Adrenal gland (tissue), 5 donors: ENCODE measurements around the gene DMAC2.

Experiments
- POLR2A ChIP-seq, 2 donors: fragments of 450-650 bp; IDR thresholded peaks; one replicate each; pipeline ENCODE4 v1.6.1; 2017; ENCODE audit warnings: antibody characterized with exemption in 2 of 2, mild to moderate bottlenecking in 2 of 2, moderate library complexity in 1 of 2
- TF ChIP-seq, protein P1 (sequence below), 6 experiments: fragments of 450-650 bp in 4 of 6; fragments of 200-600 bp in 2 of 6; sonication (generic) in 1 of 6; IDR thresholded peaks; 1 replicate in 5 of 6; 2 replicates in 1 of 6; pipeline versions ENCODE4 v1.5.1 to v1.8.0; 2016 to 2021; ENCODE audit warnings: antibody characterized with exemption in 6 of 6, mild to moderate bottlenecking in 2 of 6, moderate library complexity in 1 of 6
- donor health status: DM: no; HTN: no; CAD: no.

DNA sequence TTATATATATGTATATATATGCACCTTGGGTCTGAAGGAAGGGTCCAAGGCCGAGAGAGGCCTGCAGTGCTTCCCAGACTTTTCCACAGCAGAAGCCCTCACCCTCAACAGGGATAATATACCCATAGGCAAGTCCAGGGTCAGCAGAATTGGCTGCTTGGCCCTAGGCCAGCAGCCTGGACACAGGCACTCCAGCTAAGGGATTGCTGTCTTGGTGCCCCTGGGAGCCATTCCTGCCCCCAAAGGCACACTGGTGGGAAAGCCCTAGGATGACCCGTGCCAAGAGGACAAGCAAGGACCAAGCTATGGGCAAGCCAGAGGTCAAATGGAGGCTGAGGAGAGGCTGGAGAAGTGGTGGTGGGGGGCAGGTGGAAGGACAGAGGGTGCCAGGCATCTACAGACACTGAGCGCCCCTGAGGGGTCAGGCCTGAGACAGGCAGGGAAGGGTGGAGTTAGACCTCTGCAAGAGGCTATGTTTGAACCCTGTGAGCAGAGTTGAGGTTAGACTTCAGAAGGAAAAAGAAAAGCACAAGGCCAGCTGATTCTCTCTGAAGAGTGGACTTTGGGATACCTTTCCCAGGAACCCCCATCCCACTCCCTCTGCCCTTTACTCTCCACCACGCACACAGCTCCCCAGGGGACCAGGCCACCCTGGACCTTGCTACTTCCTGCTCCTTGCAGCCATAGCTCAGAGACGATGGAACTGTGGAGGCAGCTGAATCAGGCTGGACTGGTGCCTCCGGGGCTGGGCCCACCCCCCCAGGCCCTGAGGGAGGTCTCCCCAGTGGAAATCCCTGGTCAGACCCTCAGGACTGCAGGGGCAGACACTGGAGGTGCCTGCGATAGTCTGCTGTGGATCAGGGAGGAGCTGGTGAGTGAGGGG is 3.0 kb upstream of the DMAC2 start, which contains the start of gene ERICH4:
- TF ChIP-seq, protein P1, sequence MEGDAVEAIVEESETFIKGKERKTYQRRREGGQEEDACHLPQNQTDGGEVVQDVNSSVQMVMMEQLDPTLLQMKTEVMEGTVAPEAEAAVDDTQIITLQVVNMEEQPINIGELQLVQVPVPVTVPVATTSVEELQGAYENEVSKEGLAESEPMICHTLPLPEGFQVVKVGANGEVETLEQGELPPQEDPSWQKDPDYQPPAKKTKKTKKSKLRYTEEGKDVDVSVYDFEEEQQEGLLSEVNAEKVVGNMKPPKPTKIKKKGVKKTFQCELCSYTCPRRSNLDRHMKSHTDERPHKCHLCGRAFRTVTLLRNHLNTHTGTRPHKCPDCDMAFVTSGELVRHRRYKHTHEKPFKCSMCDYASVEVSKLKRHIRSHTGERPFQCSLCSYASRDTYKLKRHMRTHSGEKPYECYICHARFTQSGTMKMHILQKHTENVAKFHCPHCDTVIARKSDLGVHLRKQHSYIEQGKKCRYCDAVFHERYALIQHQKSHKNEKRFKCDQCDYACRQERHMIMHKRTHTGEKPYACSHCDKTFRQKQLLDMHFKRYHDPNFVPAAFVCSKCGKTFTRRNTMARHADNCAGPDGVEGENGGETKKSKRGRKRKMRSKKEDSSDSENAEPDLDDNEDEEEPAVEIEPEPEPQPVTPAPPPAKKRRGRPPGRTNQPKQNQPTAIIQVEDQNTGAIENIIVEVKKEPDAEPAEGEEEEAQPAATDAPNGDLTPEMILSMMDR (IDR thresholded peaks at IDR 0.05) = no peak
- TF ChIP-seq POLR2A (IDR thresholded peaks at IDR 0.05) = no peak
